HG02588 (cell line): ENCODE data around the gene TMC4.

Source experiments
- ATAC-seq: cut with Tn5 transposase; IDR thresholded peaks from one replicate; pipeline ENCODE4 v1.9.1; 2021; ENCODE audit warnings: mild to moderate bottlenecking, moderate library complexity; ENCODE audit not compliant: unreplicated experiment

The TMC4 gene

DNA sequence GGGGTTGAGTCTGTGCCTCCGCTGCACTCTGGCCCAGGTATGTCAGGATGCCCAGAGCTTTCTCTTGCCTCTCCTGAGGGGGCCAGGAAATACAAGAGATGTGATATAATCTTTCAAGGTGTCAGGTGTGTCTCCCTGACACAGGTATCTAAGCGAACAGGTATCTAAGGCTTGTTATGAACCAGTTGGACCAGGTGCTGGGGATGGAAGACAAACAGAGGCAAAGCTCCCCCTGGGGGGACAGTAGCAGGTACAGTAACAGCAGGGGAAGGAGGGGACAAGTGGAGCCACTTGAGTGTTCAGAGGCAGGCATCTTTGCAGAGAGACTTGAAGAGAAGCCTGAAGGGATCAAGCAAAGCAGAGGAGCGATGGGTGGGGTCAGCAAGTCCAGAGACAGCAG lies 16.0 kb downstream of the TMC4 start:
- no peak for ATAC-seq

- ATAC-seq = no peak
Observed at GRCh38 chr19:54156490-54156889, 16.5 kb downstream of the TMC4 start.

- no peak for ATAC-seq
Observed at GRCh38 chr19:54155694-54156093, 17.3 kb downstream of the TMC4 start.

DNA sequence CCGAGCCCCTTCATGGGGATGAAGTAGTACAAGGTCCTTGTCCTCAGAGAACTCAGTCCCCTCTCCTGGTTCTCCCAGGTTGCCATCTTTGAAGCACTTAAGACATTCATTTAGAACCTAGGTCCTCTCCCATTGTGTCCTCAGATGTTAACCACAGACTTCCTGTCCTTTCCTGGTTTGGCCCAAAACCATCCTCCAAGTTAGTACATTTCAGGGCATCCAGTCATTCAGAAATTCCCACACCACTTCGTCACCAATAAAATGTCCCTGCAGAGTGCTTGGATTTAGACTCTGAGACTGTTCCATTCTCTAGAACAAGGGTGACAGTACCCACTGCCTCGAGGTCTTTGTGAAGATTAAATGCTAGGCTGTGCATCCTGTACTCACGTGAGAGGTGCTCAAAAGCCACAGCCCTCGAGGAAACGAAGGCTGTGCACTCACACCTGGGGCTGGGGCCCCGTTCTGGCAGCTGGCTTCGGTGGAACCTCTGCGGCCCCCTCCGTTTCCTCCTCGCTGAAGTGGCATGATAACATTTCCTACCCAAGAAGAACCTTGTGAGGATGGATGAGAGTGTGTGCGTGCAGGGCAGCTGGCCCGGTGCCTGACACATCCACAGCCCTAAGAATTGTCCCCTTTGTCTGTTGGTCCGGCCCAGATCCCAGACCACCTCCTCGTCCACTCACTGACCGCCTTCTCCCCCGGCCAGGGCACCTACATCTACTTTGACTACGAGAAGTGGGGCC lies 18.2 kb downstream of the TMC4 start:
- no peak for ATAC-seq

DNA sequence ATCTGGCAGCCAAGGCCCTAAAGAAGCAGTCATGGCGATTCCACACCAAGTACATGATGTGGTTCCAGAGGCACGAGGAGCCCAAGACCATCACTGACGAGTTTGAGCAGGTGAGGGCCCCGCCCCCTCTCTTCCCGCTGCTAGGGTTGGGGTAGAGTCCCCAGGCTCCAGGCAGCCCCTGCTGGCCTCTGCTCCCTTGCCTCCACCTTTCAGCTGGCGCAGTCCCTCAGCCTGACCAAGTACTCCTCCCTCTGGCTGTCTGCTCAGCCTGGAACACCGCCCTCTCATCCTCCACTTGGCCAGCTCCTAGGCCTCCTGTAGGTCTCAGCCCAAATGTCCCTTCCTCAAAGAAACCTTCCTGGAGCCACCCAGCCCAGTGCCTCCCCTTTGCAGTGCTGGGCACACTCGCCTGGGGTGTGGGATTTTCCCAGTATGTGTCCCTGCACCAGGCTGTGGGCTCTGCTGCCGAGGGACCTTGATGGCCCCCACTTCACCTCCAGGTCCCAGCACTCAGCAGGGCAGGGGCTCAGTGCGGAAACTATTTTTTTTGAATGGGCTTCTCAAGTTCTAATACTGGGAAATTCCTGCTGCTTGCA lies 19.1 kb downstream of the TMC4 start:
- ATAC-seq = no peak

GRCh38 chr19:54152878-54153524 lies 20.0 kb downstream of the TMC4 start:
- no peak for ATAC-seq

DNA sequence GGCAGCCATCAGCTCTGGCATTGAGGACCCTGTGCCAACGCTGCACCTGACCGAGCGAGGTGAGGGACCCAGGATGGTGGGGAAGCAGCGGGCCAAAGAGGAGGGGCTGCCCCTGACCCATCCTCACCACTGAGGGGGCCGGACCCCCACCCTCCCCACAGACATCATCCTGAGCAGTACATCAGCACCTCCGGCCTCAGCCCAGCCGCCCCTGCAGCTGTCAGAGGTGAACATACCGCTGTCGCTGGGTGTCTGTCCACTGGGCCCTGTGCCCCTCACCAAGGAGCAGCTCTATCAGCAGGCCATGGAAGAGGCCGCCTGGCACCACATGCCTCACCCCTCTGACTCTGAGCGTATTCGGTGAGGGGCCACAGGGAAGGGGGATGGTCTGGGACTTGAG lies 20.7 kb downstream of the TMC4 start:
- ATAC-seq = no peak

DNA sequence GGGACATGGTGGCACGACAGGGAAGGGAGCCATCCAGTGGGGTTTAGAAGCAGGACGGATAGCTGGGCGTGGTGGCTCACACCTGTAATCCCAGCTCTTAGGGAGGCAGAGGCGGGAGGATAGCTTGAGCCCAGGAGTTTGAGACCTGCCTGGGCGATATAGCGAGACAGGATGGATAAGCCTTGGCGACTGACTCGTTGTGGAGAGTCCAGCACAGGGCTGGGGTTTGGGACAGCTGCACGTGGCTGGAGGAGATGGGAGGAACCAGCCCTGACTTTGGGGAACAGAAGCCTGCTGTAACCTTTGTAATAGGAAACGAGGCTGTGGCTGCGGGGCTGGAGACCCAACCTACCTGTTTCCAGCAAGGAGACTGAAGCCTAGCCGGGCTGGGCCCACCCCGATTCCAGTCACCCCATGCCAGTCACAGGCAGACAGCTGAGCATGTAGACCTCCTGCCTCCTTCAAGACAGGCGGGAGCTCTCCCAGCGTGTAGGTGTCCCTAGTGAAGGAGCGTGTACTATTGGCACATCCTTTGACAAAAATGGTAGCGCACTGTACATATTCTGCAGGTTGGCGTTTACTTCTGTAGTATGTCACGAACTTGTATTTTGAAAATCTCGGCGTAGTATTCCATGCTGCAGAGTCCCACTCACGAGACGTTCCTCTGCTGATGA lies 21.5 kb downstream of the TMC4 start:
- ATAC-seq = no peak

GRCh38 chr19:54149021-54149812 lies 23.7 kb downstream of the TMC4 start:
- no peak for ATAC-seq

- no peak for ATAC-seq
Observed at GRCh38 chr19:54148158-54148557, 24.8 kb downstream of the TMC4 start.

DNA sequence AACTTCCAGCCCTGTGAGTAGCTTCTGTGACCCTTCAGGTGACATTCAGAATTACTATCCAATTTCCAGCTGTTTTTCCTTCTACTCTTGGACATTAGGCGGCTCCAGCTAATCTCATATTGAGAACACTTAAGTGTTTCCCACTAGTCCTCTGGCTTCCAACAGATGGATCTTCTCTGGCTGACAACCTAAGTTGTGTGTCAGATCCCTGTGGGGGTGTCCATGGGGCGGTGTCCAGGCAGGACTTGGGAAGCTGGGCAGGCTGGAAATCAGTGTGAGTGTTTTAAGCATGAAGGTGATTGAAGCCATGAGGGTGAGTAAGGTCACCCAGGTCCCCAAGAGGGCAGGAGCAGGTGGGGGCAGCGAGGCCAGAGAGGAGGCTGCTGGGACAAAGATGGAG lies 25.3 kb downstream of the TMC4 start:
- no peak for ATAC-seq

DNA sequence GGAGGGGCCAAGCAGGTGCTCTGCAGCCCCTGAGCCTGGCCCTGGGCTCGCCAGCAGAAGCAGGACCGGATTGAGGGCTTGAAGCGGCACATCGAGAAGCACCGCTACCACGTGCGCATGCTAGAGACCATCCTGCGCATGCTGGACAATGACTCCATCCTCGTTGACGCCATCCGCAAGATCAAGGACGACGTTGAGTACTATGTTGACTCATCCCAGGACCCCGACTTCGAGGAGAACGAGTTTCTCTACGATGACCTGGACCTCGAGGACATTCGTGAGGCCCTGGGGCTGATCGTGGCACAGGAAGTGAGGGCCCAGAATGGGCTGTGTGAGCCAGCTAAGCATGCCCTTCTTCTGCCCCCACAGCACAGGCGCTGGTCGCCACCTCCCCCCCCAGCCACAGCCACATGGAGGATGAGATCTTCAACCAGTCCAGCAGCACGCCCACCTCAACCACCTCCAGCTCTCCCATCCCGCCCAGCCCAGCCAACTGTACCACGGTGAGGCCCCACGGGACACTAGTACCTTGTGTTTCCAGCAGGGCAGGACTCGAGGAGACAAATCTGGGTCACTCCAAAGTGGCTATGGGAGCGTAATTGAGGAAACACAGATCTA lies 27.3 kb downstream of the TMC4 start:
- no peak for ATAC-seq

GRCh38 chr19:54142166-54142780 lies 30.7 kb downstream of the TMC4 start:
- ATAC-seq = no peak

- ATAC-seq = no peak
Observed at GRCh38 chr19:54141356-54141755, 31.6 kb downstream of the TMC4 start.

- ATAC-seq = no peak
Observed at GRCh38 chr19:54138489-54139256, 34.3 kb downstream of the TMC4 start.

GRCh38 chr19:54137699-54138488 lies 35.1 kb downstream of the TMC4 start, which contains the start of gene CNOT3:
Gene CNOT3, plus strand, starts transcription at chr19:54137762. Its CDS starts 5,217 bp downstream, at chr19:54142979.
- ATAC-seq = no peak

DNA sequence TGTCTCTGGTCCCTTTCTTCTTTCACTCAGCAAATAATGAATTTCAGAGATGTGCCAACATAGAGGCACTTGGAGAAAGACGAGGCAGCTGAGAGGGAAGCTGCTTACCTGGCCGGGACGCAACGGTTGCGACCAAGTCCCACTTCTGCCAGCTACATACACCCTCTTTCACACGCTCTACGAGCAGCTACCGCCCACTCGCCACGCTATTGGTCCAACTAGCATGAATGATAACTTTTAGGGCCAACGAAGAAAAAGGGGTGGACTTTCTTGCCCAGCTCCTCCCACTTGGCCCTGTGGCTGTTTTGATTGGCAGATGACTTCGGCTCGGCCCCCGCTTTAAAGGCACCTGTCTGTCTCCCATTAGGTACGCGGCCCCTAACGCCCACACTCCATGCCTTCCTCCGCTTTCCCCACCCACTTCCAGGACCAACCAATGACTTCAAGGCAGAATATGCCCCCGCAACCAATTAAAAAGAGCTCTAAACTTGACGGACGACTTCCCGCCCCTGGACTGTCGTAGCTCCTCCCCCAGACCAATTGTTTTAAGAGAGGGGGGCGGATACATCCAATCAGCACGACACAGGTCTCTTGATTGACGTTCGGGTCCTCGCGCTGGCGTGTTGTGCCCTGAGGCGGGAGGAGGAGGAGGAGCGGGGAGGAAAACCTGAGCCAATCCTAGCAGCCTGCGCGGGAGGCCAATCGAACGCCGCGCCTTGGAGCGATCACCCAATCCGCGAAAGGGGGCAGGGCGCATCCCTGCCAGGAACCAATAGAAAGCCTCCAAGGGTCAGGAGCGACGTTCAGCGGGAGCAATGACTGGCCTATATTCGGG lies 35.9 kb downstream of the TMC4 start:
- peak; percentile 75 for ATAC-seq
